ENCODE results near the gene GCNT2.

Gene GCNT2

GRCh38 chr6:10668126-10668917 lies 147.2 kb downstream of the GCNT2 start:
- DNase-seq, result no peak

- DNase-seq, result no peak
Observed at GRCh38 chr6:10676403-10676802, 155.3 kb downstream of the GCNT2 start.

GRCh38 chr6:10678456-10678855 lies 157.3 kb downstream of the GCNT2 start:
- no peak for DNase-seq
